Iris pigment epithelial cell (primary cell): ENCODE data around the gene CROT.
"Not testable (repeated sequence)": the region's sequence is repeated elsewhere in the genome, so short reads cannot be mapped to it uniquely, and the experiment has no call there.

ENCODE experiments used
- DNase-seq: peaks from one replicate; pipeline ENCODE4 v3.0.0-alpha.2; 2011; ENCODE audit warnings: low read depth

CROT gene, protein sequence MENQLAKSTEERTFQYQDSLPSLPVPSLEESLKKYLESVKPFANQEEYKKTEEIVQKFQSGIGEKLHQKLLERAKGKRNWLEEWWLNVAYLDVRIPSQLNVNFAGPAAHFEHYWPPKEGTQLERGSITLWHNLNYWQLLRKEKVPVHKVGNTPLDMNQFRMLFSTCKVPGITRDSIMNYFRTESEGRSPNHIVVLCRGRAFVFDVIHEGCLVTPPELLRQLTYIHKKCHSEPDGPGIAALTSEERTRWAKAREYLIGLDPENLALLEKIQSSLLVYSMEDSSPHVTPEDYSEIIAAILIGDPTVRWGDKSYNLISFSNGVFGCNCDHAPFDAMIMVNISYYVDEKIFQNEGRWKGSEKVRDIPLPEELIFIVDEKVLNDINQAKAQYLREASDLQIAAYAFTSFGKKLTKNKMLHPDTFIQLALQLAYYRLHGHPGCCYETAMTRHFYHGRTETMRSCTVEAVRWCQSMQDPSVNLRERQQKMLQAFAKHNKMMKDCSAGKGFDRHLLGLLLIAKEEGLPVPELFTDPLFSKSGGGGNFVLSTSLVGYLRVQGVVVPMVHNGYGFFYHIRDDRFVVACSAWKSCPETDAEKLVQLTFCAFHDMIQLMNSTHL

DNA sequence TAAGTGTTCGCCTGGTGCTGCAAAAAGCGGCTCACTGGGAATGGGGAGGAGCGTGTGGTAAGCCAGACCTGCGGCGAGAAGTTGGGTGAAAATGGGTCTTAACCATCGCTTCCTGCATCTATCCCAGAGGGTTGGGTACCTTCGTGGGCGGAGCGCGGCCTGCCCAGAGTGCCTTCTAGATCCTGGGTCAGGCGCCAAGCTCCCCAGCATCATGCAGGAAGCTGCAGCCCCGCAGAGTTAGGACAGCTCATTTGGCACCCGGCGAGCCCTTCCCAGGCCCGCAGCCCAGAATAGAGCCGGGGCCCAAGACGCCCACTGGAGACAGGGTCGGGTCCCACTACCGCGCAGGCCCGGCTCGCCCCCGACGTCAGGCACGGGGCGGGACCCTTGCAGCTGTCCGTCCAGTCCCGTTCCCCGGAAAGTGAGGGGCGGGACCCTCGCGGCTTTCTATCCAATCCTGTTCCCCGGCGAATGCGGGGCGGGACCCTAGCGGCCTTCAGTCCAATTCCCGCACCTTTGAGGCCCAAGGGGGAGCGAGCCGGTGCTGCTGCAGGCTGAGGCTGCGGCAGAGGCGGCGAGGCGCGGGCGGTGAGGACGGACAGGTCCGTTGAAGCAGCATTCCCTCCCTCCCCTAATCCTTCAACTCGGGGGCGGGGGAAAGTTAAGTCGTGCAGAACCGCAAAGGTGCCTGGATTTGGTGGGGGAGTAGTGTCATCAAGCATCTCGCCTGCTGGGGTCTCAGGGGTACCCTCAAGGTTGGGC, at the start of gene CROT:
TSS of gene CROT (plus strand) at position 499 of the 762 bp plus-strand sequence. CDS start 3,405 bp downstream, outside the sequence.
- peak; percentile 94 for DNase-seq

GRCh38 chr7:87300756-87301155, 44.7 kb upstream of the CROT start:
- DNase-seq, result no peak

DNA sequence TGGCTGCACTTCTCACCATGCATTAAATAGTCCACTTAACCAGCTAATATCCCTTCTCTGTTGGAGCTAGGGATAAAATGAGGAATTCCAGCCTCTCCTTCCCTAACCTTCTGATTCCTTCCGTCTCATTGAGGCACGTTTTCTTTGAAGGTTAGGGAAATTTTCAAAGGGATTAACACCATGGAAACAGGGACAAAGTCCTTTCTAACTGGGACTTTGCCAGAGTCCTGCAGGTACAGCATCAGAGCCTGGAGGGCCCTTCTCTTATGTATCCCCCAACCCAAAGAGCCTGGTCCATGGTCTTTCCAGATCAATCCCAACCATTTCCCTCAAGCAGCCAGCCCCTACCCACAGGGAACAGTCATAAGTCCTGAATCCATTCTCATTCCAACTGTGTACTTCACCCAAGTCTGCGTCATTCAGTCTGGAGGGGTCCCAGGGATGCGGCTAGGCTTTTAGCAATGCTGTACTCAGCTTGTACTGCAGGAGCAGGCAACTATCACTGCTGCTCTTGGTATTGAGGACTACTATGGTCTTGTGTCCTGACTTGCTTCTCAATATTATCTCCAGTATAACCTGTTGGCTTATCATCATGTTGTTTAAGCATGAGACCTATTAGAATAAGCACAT, 34.6 kb upstream of the CROT start:
- no peak for DNase-seq

- DNase-seq, result peak; percentile 64
Measured at GRCh38 chr7:87312215-87312865, 33.1 kb upstream of the CROT start.

DNA sequence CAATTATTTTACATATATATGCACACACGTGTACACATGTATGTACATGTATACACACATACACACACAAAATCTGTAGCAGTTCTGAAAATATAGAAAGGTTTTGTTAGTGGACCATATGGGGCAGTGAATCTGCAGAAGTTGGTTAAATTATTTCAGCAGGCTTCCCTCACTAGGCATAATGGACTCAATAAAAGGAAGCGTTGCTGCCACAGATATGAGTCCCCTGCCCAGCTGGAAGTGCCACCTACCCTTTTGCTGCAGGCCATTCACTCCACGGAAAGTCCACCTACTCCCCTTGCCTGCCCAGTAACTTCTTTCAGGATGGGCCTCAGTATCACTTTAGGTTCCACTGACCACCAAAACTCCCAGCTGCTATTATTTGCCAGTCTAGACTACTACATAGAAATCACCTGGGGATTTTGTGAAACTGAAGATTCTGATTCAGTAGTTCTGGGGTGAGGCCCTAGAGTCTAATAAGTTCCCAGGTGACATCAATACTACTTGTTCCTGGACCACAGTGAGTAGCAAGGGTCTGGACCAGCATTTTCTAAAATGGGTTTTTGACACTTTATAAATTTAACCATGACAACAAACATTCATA, 29.3 kb upstream of the CROT start:
- DNase-seq, result no peak

DNA sequence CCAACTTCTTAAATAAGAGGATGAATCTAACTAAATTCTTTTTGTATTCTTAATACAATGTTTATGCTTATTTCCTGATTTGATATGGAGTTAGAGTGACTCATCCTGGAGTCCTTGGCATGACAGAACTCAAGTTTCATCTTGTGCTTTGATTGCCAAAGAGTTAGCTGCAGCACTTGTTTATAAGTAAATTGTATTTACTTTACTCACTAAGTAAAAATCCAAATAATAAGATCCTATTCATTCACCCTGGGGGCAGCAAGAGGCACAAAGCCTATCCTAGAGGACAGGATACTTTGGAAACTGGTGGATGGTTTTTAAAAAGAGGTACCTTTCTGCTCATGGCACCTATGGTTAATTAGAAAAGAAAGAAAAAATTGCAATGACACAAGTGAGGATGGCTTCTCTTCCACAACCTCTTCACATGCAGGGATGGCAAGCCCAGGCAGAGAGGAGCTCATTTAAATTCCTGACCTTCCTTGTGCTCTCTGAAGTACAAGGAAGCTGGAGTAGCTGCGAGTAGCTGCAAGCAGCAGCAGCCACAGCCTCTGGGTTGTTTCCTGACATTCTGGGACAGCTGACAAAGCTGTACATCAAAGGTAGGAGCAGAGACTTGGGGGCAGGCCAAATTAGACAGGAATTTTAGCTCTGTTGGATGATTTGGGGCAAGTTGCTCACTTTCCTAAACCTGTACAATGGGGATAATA, 28.5 kb upstream of the CROT start:
- DNase-seq, result peak; percentile 96

- DNase-seq, result no peak
Measured at GRCh38 chr7:87317691-87318245, 27.7 kb upstream of the CROT start.

- no peak for DNase-seq
Measured at GRCh38 chr7:87318741-87319140, 26.7 kb upstream of the CROT start.

- not testable (repeated sequence) for DNase-seq
Measured at GRCh38 chr7:87319154-87319581, 26.3 kb upstream of the CROT start.

DNA sequence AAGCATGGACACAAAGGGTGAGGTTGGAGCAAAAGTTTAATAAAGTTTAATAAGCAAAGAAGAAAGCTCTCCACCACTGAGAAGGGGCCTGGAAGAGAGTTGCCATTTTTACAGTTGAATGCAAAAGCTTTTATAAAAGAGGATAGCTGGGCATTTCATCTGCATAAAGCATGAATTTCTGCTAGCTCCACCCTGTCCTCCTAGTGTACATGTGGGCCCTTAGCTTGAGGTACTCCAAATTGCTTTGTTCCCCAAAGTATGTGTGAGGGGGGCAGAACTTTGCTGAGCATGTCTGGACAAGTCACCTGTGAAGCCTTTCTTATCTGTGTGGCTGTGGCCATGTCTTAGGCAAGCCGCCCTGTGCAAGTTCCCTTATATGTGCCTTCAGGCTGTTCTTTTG, 22.6 kb upstream of the CROT start:
- no peak for DNase-seq

GRCh38 chr7:87325576-87326370, 19.7 kb upstream of the CROT start:
- DNase-seq, result no peak

DNA sequence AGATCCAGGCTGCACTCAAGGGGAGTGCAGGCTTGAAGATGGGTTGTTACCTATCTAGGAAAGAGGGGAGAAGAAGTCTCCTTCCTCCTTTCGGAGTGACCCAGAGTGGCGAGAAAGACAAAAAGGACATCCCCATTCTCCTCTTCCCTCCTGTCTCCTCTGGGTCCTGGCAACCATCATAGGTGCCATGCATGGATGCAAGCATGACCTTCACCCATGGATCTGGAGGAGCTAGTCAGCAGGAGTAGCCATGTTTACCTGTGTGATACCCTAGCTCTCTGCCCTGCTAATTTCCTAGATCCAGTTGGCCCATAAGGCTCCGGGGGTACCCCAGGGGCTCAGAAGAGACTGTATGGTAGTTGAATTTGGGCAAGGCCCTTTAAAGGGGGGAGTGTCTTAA, 17.2 kb upstream of the CROT start:
- peak; percentile 32 for DNase-seq

- DNase-seq, result no peak
Measured at GRCh38 chr7:87330316-87330715, 15.1 kb upstream of the CROT start.

DNA sequence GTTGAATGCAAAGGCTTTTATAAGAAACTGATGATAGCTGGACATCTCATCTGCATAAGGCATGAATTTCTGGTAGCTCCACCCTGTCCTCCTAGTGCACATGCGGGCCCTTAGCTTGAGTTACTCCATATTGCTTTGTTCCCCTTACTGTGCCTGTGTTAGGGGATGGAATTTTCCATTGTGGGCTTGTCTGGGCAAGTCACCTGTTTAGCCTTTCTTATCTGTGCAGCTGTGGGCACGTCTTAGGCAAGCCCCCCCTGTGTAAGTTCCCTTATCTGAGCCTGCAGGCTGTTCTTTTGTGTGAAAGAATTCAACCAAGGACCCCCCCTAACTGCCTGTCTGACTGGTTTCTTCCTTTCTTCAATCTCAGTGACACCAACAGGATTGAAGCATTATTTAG, 14.5 kb upstream of the CROT start:
- no peak for DNase-seq

DNA sequence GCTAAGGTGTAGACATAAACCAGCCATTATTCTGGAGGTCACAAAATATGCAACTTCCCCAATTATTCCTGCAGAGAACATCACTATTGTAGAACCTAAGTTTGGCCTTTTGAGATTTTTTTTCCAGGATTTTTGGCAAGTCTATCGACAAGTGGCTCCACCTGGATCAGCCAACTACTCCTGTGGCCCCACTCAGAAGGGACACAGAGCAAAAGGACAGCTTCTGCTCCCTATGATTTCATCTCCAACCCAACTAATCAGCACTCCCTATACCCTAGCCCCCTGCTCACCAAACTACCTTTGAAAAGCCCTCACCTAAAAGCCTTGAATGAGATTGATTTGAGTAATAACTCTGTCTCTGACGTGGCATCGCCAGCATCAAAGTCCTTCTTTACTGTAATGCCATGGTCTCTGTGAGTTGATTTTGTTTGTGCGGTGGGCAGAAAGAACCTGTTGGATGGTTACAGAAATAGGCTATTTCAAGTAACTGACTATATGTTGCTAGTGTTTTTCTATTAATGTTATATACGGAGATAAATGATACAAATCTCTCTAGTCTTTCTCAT, 13.7 kb upstream of the CROT start:
- no peak for DNase-seq

DNA sequence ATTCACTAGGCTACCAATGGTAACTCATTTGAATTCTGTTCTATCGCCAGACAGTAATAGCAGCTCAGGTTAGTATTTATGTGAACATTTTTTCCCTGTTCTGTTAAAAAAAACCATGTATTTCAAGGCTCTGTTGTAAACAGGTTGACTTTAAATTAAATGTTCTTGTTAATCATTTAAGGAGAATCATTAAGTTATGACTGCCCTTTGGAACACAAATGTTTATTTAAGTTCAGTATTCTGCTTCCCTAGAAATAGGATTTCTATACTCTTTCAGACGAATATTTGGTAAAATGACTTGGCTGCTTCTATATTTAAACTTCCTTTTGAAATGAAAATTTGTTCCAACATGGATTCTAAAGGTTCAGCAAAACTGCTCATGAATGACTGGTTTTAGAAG, 13.1 kb upstream of the CROT start:
- DNase-seq, result no peak

DNA sequence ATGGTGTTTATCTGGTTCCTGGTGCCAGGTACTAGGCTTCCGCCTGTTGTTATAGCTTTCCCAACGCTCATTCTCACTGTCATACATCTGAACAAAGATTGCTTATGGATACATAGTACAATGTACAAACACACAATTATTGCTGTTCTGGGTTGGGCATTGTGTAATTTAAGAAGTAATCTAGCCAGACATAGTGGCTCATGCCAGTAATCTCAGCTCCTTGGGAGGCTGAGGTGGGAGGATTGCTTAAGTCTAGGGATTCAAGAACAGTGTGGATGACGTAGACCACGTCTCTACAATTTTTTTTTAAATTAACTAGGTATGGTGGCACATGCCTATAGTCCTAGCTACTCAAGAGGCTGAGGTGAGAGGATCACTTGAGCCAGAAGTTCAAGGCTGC, 9.3 kb upstream of the CROT start:
- no peak for DNase-seq

- no peak for DNase-seq
Measured at GRCh38 chr7:87337331-87337730, 8.1 kb upstream of the CROT start.

- peak; percentile 73 for DNase-seq
Measured at GRCh38 chr7:87339373-87339897, 6.0 kb upstream of the CROT start.
